Measurements from ENCODE around the gene SIGLEC8.

The SIGLEC8 gene

GRCh38 chr19:51476164-51476563 is 17.9 kb upstream of the SIGLEC8 start:
- ChIA-PET CTCF (no interaction called here), POLR2A (no interaction called here)
- TF ChIP-seq BHLHE40 (IDR thresholded peaks at IDR 0.05; ENCODE audit: borderline replicate concordance) (no peak), SUZ12 (IDR thresholded peaks at IDR 0.05) (no peak)

GRCh38 chr19:51473009-51473707 is 14.9 kb upstream of the SIGLEC8 start:
- no peak for TF ChIP-seq LEF1 (IDR thresholded peaks at IDR 0.05; ENCODE audit: borderline replicate concordance)
- no peak for TF ChIP-seq ZNF384 (IDR thresholded peaks at IDR 0.05)
- TF ChIP-seq NFRKB (IDR thresholded peaks at IDR 0.05): no peak
- TF ChIP-seq FOXM1 (IDR thresholded peaks at IDR 0.05; ENCODE audit: borderline replicate concordance): no peak
- TF ChIP-seq ARNT (IDR thresholded peaks at IDR 0.05): no peak
- no peak for TF ChIP-seq BHLHE40 (IDR thresholded peaks at IDR 0.05; ENCODE audit: borderline replicate concordance)
- no peak for TF ChIP-seq TARDBP (IDR thresholded peaks at IDR 0.05)
- TF ChIP-seq, protein P1, sequence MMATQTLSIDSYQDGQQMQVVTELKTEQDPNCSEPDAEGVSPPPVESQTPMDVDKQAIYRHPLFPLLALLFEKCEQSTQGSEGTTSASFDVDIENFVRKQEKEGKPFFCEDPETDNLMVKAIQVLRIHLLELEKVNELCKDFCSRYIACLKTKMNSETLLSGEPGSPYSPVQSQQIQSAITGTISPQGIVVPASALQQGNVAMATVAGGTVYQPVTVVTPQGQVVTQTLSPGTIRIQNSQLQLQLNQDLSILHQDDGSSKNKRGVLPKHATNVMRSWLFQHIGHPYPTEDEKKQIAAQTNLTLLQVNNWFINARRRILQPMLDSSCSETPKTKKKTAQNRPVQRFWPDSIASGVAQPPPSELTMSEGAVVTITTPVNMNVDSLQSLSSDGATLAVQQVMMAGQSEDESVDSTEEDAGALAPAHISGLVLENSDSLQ (IDR thresholded peaks at IDR 0.05): no peak
- no peak for TF ChIP-seq SUZ12 (IDR thresholded peaks at IDR 0.05)
- TF ChIP-seq FOXK2 (IDR thresholded peaks at IDR 0.05): no peak
- no peak for TF ChIP-seq CTBP1 (IDR thresholded peaks at IDR 0.05; ENCODE audit: borderline replicate concordance)
- TF ChIP-seq L3MBTL2 (conservative IDR thresholded peaks at IDR 0.05): no peak
- TF ChIP-seq FOXA1 (IDR thresholded peaks at IDR 0.05): no peak
- no peak for TF ChIP-seq HDGF (IDR thresholded peaks at IDR 0.05; ENCODE audit: borderline replicate concordance)
- no peak for TF ChIP-seq ELF4 (IDR thresholded peaks at IDR 0.05)
- no peak for TF ChIP-seq SP1 (IDR thresholded peaks at IDR 0.05)
- ChIA-PET CTCF (interaction anchor here (1.7 kb wide), 1 partner anchor 184 kb away, joined by 14 read pairs; no protein-coding TSS in a partner anchor), POLR2A (no interaction called here)
- peak; percentile 68 for DNase-seq (ENCODE audit: extremely low spot score)

More at GRCh38 chr19:51476164-51476563, 17.9 kb upstream of the SIGLEC8 start:
- DNase-seq (ENCODE audit: extremely low spot score): no peak

- ChIA-PET CTCF (interaction anchor here (1.7 kb wide), 1 partner anchor 185 kb away, joined by 14 read pairs; no protein-coding TSS in a partner anchor), POLR2A (no interaction called here)
- no peak for DNase-seq (ENCODE audit: extremely low spot score)
- TF ChIP-seq FOXK2 (IDR thresholded peaks at IDR 0.05) (no peak), ZNF384 (IDR thresholded peaks at IDR 0.05) (no peak), HDGF (IDR thresholded peaks at IDR 0.05; ENCODE audit: borderline replicate concordance) (no peak), CTBP1 (IDR thresholded peaks at IDR 0.05; ENCODE audit: borderline replicate concordance) (no peak), L3MBTL2 (conservative IDR thresholded peaks at IDR 0.05) (no peak), FOXA1 (IDR thresholded peaks at IDR 0.05) (no peak), SUZ12 (IDR thresholded peaks at IDR 0.05) (no peak), FOXM1 (IDR thresholded peaks at IDR 0.05; ENCODE audit: borderline replicate concordance) (no peak), BHLHE40 (IDR thresholded peaks at IDR 0.05; ENCODE audit: borderline replicate concordance) (no peak), ARNT (IDR thresholded peaks at IDR 0.05) (no peak), TARDBP (IDR thresholded peaks at IDR 0.05) (no peak), NFRKB (IDR thresholded peaks at IDR 0.05) (no peak)
- TF ChIP-seq, protein P1 (IDR thresholded peaks at IDR 0.05): no peak
These were observed 14.4 kb upstream of the SIGLEC8 start for GRCh38 chr19:51472607-51473006.

GRCh38 chr19:51471527-51471926 is 13.3 kb upstream of the SIGLEC8 start:
- POLR2A ChIA-PET: no interaction called here
- TF ChIP-seq ZNF384 (IDR thresholded peaks at IDR 0.05) (no peak), TARDBP (IDR thresholded peaks at IDR 0.05) (no peak), CTBP1 (IDR thresholded peaks at IDR 0.05; ENCODE audit: borderline replicate concordance) (no peak), L3MBTL2 (conservative IDR thresholded peaks at IDR 0.05) (no peak), FOXM1 (IDR thresholded peaks at IDR 0.05; ENCODE audit: borderline replicate concordance) (no peak), ARNT (IDR thresholded peaks at IDR 0.05) (no peak), ELF4 (IDR thresholded peaks at IDR 0.05) (no peak), NFRKB (IDR thresholded peaks at IDR 0.05) (no peak), HDGF (IDR thresholded peaks at IDR 0.05; ENCODE audit: borderline replicate concordance) (no peak), LEF1 (IDR thresholded peaks at IDR 0.05; ENCODE audit: borderline replicate concordance) (no peak), BHLHE40 (IDR thresholded peaks at IDR 0.05; ENCODE audit: borderline replicate concordance) (no peak)
- CTCF ChIA-PET: interaction anchor here (0.7 to 1.3 kb wide), 3 partner anchors 183 to 190 kb away, joined by 3 to 7 read pairs (median 4); no protein-coding TSS in a partner anchor
- no peak for DNase-seq (ENCODE audit: extremely low spot score)

DNA sequence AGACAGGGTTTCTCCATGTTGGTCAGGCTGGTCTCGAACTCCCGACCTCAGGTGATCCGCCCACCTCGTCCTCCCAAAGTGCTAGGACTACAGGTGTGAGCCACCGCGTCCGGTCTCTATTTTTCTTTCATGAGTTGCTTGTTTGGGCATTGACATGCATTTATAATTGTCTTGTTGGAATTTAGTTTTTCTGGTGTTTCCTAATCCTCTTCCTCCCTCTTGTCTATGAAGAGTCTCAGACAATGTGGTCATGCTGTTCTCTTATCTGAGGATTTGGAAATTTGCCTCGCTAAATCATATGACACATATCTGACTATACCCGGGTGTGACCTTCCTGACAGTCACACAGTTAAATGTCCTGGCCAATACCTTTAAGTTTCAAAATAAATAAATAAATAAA is 12.7 kb upstream of the SIGLEC8 start:
- POLR2A ChIA-PET: no interaction called here
- TF ChIP-seq ARNT (IDR thresholded peaks at IDR 0.05) (no peak), L3MBTL2 (conservative IDR thresholded peaks at IDR 0.05) (no peak), ZNF384 (IDR thresholded peaks at IDR 0.05) (no peak), SP1 (IDR thresholded peaks at IDR 0.05) (no peak), FOXM1 (IDR thresholded peaks at IDR 0.05; ENCODE audit: borderline replicate concordance) (no peak), FOXA1 (IDR thresholded peaks at IDR 0.05) (no peak), NFRKB (IDR thresholded peaks at IDR 0.05) (no peak), LEF1 (IDR thresholded peaks at IDR 0.05; ENCODE audit: borderline replicate concordance) (no peak), FOXK2 (IDR thresholded peaks at IDR 0.05) (no peak), BHLHE40 (IDR thresholded peaks at IDR 0.05; ENCODE audit: borderline replicate concordance) (no peak), HDGF (IDR thresholded peaks at IDR 0.05; ENCODE audit: borderline replicate concordance) (no peak), CTBP1 (IDR thresholded peaks at IDR 0.05; ENCODE audit: borderline replicate concordance) (no peak), SUZ12 (IDR thresholded peaks at IDR 0.05) (no peak), ELF4 (IDR thresholded peaks at IDR 0.05) (no peak)
- TF ChIP-seq, protein P1 (IDR thresholded peaks at IDR 0.05): no peak
- DNase-seq (ENCODE audit: extremely low spot score): no peak
- CTCF ChIA-PET: interaction anchor here (0.7 to 1.3 kb wide), 3 partner anchors 184 to 190 kb away, joined by 3 to 7 read pairs (median 4); no protein-coding TSS in a partner anchor

DNA sequence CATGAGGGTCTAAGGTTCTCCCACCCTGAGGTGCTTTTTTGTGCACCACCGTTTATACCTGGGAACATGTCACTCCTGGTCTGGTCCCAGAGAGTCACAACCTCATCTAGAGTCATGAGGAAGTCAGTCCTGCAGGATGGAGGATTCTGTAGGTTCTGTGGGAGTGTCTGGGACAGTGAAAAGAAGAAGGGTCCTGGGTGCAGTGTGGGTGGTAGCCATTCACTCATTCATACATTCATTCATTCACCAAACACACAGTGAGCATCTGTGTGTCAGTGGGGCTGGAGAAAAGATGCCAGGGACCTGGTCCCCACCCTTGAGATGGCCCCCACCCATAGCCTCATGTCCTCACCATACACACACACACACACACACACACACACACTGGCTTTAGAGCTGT is 11.4 kb upstream of the SIGLEC8 start:
- DNase-seq (ENCODE audit: extremely low spot score): no peak
- ChIA-PET CTCF (interaction anchor here (0.6 kb wide), 1 partner anchor 187 kb away, joined by 3 read pairs; no protein-coding TSS in a partner anchor), POLR2A (no interaction called here)
- TF ChIP-seq FOXM1 (IDR thresholded peaks at IDR 0.05; ENCODE audit: borderline replicate concordance): no peak
- TF ChIP-seq SUZ12 (IDR thresholded peaks at IDR 0.05): no peak
- TF ChIP-seq L3MBTL2 (conservative IDR thresholded peaks at IDR 0.05): no peak
- no peak for TF ChIP-seq ARNT (IDR thresholded peaks at IDR 0.05)
- TF ChIP-seq TARDBP (IDR thresholded peaks at IDR 0.05): no peak
- TF ChIP-seq FOXA1 (IDR thresholded peaks at IDR 0.05): no peak
- no peak for TF ChIP-seq HDGF (IDR thresholded peaks at IDR 0.05; ENCODE audit: borderline replicate concordance)
- TF ChIP-seq SP1 (IDR thresholded peaks at IDR 0.05): no peak
- TF ChIP-seq ZNF384 (IDR thresholded peaks at IDR 0.05): no peak
- no peak for TF ChIP-seq BHLHE40 (IDR thresholded peaks at IDR 0.05; ENCODE audit: borderline replicate concordance)
